Endothelial cell of umbilical vein (primary cell): ENCODE results near the gene F2RL1. TPM values are rescaled to one million over a fixed set of nuclear protein-coding genes. Genes with fewer than 3 reads are reported as not detected.

ENCODE experiments used
- BruUV-seq: library from RNA; stranded (reverse); fragments of 400-500 nt; replicated peaks from 2 replicates; lab custom pipeline; 2021; lab: Mats Ljungman, UMichigan
- CTCF ChIA-PET: fragments of 300-600, 350-600 bp; sonication (Branson Sonifier 250); formaldehyde crosslinking; loops from one replicate; lab custom pipeline; 2021; ENCODE audit warnings: antibody characterized with exemption, inconsistent platforms; lab: Charles Lee
- POLR2A ChIA-PET: fragments of 300-600, 350-600 bp; sonication (Branson Sonifier 250); formaldehyde crosslinking; loops from one replicate; lab custom pipeline; 2021; ENCODE audit warnings: antibody characterized with exemption, inconsistent platforms; lab: Charles Lee
- DNase-seq: peaks from one replicate; pipeline ENCODE4 v3.0.0-alpha.2; 2011; ENCODE audit warnings: low read depth, low spot score
- FAIRE-seq: peaks from 2 replicates; lab custom pipeline; 2011; peaks lifted over from hg19 to GRCh38; lab: Jason Lieb, UNC
- H2AFZ ChIP-seq: 2 replicates; pipeline ENCODE4 v1.6.0; 2012; ENCODE audit warnings: low read depth, low read length, control low read depth, inconsistent platforms
- H3K27ac ChIP-seq: 2 replicates; pipeline ENCODE4 v1.5.1; 2011; ENCODE audit warnings: low read depth, mild to moderate bottlenecking, control low read depth, low read length, moderate library complexity; ENCODE audit not compliant: insufficient read depth
- H3K27me3 ChIP-seq, 2 experiments: 2 replicates each; pipeline versions ENCODE4 v1.6.0 to v1.6.1; 2011; ENCODE audit warnings: low read length in 2 of 2, mixed read lengths in 1 of 2; ENCODE audit not compliant: control insufficient read depth in 2 of 2, insufficient read depth in 2 of 2
- H3K36me3 ChIP-seq, 2 experiments: 2 replicates in 1 of 2; 3 replicates in 1 of 2; pipeline ENCODE4 v1.5.1; 2011; ENCODE audit warnings: low read length in 2 of 2, mild to moderate bottlenecking in 1 of 2, moderate library complexity in 1 of 2; ENCODE audit not compliant: control insufficient read depth in 2 of 2, insufficient read depth in 2 of 2; ENCODE audit errors: extremely low read depth in 1 of 2
- H3K4me1 ChIP-seq: 3 replicates; pipeline ENCODE4 v1.5.1; 2011; ENCODE audit warnings: mild to moderate bottlenecking, low read length; ENCODE audit not compliant: control insufficient read depth, insufficient read depth; ENCODE audit errors: extremely low read depth
- H3K4me2 ChIP-seq: 2 replicates; pipeline ENCODE4 v1.6.1; 2011; ENCODE audit warnings: low read length, control low read depth, mixed read lengths; ENCODE audit not compliant: insufficient read depth
- H3K4me3 ChIP-seq, 3 experiments: fragments of 200-600 bp in 1 of 3; sonication (generic), shearing (Covaris generic) in 1 of 3; replicated peaks in 1 of 3; 2 replicates each; pipeline ENCODE4 v1.5.1; 2011 to 2016; ENCODE audit warnings: control low read depth in 3 of 3, low read length in 3 of 3, mild to moderate bottlenecking in 2 of 3, inconsistent platforms in 1 of 3, low read depth in 1 of 3, moderate library complexity in 1 of 3; ENCODE audit not compliant: insufficient read depth in 1 of 3
- H3K79me2 ChIP-seq: 2 replicates; pipeline ENCODE4 v1.6.0; 2012; ENCODE audit warnings: low read length, inconsistent platforms; ENCODE audit not compliant: control insufficient read depth, insufficient read depth
- H3K9ac ChIP-seq: replicated peaks from 2 replicates; pipeline ENCODE3; 2011; ENCODE audit warnings: low read length, control low read depth; ENCODE audit not compliant: insufficient read depth; ENCODE audit errors: extremely low read depth
- H3K9me1 ChIP-seq: replicated peaks from 3 replicates; pipeline ENCODE4 v1.6.0; 2011; ENCODE audit warnings: mild to moderate bottlenecking, low read length; ENCODE audit not compliant: control insufficient read depth, insufficient read depth; ENCODE audit errors: extremely low read depth
- H3K9me3 ChIP-seq: replicated peaks from 2 replicates; pipeline ENCODE4 v1.5.1; 2012; ENCODE audit warnings: low read length, inconsistent platforms; ENCODE audit not compliant: control insufficient read depth, insufficient read depth
- H4K20me1 ChIP-seq: replicated peaks from 2 replicates; pipeline ENCODE3; 2011; ENCODE audit warnings: mild to moderate bottlenecking, low read length; ENCODE audit not compliant: control insufficient read depth, insufficient read depth; ENCODE audit errors: extremely low read depth
- CTCF ChIP-seq, 2 donors: IDR thresholded peaks; 1 replicate in 1 of 2; 2 replicates in 1 of 2; pipeline ENCODE4 v1.5.1; 2011; ENCODE audit warnings: low read length in 2 of 2, mild to moderate bottlenecking in 2 of 2, moderate library complexity in 2 of 2, control low read depth in 1 of 2, inconsistent platforms in 1 of 2, low read depth in 1 of 2; ENCODE audit not compliant: insufficient read depth in 1 of 2; ENCODE audit errors: extremely low read depth in 1 of 2
- EZH2 ChIP-seq: IDR thresholded peaks from 2 replicates; pipeline ENCODE4 v1.6.1; 2012; ENCODE audit warnings: borderline replicate concordance, low read depth, mild to moderate bottlenecking, moderate library complexity, low read length, inconsistent platforms; ENCODE audit not compliant: severe bottlenecking
- FOS ChIP-seq: IDR thresholded peaks from 2 replicates; pipeline ENCODE4 v1.6.1; 2011; ENCODE audit warnings: mild to moderate bottlenecking, low read length, moderate library complexity, borderline replicate concordance; ENCODE audit not compliant: insufficient read depth
- GATA2 ChIP-seq: IDR thresholded peaks from 2 replicates; pipeline ENCODE4 v1.7.0; 2011; ENCODE audit warnings: low read depth, mild to moderate bottlenecking, moderate library complexity, mixed read lengths, low read length; ENCODE audit not compliant: insufficient read length, insufficient read depth
- JUN ChIP-seq: IDR thresholded peaks from 2 replicates; pipeline ENCODE4 v1.6.1; 2011; ENCODE audit warnings: borderline replicate concordance, low read depth; ENCODE audit not compliant: insufficient read length, insufficient read depth
- MAX ChIP-seq: IDR thresholded peaks from 2 replicates; pipeline ENCODE4 v1.6.1; 2011; ENCODE audit not compliant: insufficient read depth, insufficient read length
- MYC ChIP-seq: IDR thresholded peaks from one replicate; pipeline ENCODE4 v1.6.1; 2011; ENCODE audit warnings: mild to moderate bottlenecking, low read depth, low read length
- POLR2A ChIP-seq: IDR thresholded peaks from 2 replicates; pipeline ENCODE4 v1.6.1; 2012; ENCODE audit warnings: low read depth, mild to moderate bottlenecking, control low read depth, low read length
- POLR2AphosphoS5 ChIP-seq: IDR thresholded peaks from 2 replicates; pipeline ENCODE4 v1.6.1; 2012; ENCODE audit warnings: low read depth, mild to moderate bottlenecking, control low read depth, low read length, moderate library complexity; ENCODE audit not compliant: insufficient read depth
- dilution Hi-C: fragments of 300-500 bp; cut with MboI; formaldehyde crosslinking; loops from one replicate; pipeline ENCODE4 v1.15.0; 2019; ENCODE audit warnings: low sequenced_read_pairs; ENCODE audit not compliant: extremely low pct_ligation_motif_present
- intact Hi-C: fragments of 100-400 bp; cut with micrococcal nuclease; formaldehyde crosslinking; loops from one replicate; pipeline ENCODE4 v1.10.0; 2022
- polyA plus RNA-seq, 4 experiments: library from polyadenylated mRNA; depleted of rRNA in 3 of 4; stranded (reverse) in 3 of 4; unstranded in 1 of 4; fragments of >200 nt; gene quantifications; 2 replicates each; pipeline versions ENCODE4 v1.2.1 to v1.2.3, GENCODE V29; 2011 to 2012; ENCODE audit warnings: missing spikeins in 1 of 4
- total RNA-seq: library from RNA; stranded (reverse); gene quantifications from 2 replicates; pipeline ENCODE4 v1.2.3, GENCODE V29; 2021

F2RL1 gene
- total and polyA plus RNA-seq, 2 donors (not counting 3 experiments of a cell fraction or from before 2014, with no cell fraction given): 21.8 to 21.9 TPM

- Histone ChIP-seq H3K9me1 (no peaks in the 10 kb centered on the region), H3K9me3 (no peaks in the 10 kb centered on the region), H3K4me2 (no peak overlapping the region), H3K27ac (no peak overlapping the region), H3K4me1 (no peaks in the 10 kb centered on the region), H3K79me2 (no peaks in the 10 kb centered on the region), H2AFZ (peak overlapping the region; percentile 58), H3K36me3 (no peaks in the 10 kb centered on the region), H3K4me3 (no peak overlapping the region), H3K27me3 (no peaks in the 10 kb centered on the region), H4K20me1 (no peaks in the 10 kb centered on the region), H3K9ac (no peak overlapping the region)
- BruUV-seq: no TSS peak
- POLR2A ChIA-PET: no interaction called here
- CTCF ChIA-PET: interaction anchor here (0.6 to 5.6 kb wide), 8 partner anchors 48 to 625 kb away, joined by 3 to 63 read pairs (median 8); partner anchors contain the start of genes F2RL1 and WDR41
- FAIRE-seq (no peak), DNase-seq (no peak)
- intact Hi-C loops: loop anchor here (5.0 to 10.0 kb wide), 4 partner anchors 90 to 1288 kb away; partner anchors contain the start of gene OTP
- no peak for TF ChIP-seq POLR2AphosphoS5
- no peak for TF ChIP-seq CTCF (IDR thresholded peaks at IDR 0.05; ENCODE audit: extremely low read depth in 1 of 2, insufficient read depth in 1 of 2, low read depth in 1 of 2, low read length in 2 of 2)
- TF ChIP-seq GATA2: no peak
- no peak for TF ChIP-seq POLR2A
- TF ChIP-seq JUN: no peak
- TF ChIP-seq MAX: no peak
- no peak for TF ChIP-seq EZH2
- TF ChIP-seq FOS: no peak
- no peak for TF ChIP-seq MYC
- dilution Hi-C loops: no loop called here
Observed at GRCh38 chr5:76867038-76867437, 48.2 kb downstream of the F2RL1 start.
